OCI-LY1 (cell line): Measurements from ENCODE around the gene COX14.

ENCODE experiments used
- H2AFZ ChIP-seq: fragments of 200-600 bp; sonication (generic), shearing (Covaris generic); 2 replicates; pipeline ENCODE4 v1.6.0; 2014; ENCODE audit warnings: antibody characterized with exemption, mild to moderate bottlenecking, low read length
- H3F3A ChIP-seq: fragments of 200-600 bp; sonication (generic), shearing (Covaris generic); 2 replicates; pipeline ENCODE4 v1.6.0; 2014; ENCODE audit warnings: mild to moderate bottlenecking, antibody characterized with exemption, low read length, moderate library complexity; ENCODE audit not compliant: insufficient read depth
- H3K27ac ChIP-seq: fragments of 200-600 bp; sonication (generic); 2 replicates; pipeline ENCODE4 v1.5.1; 2014; ENCODE audit warnings: low read length, mixed run types, mild to moderate bottlenecking, low read depth; ENCODE audit not compliant: poor library complexity, severe bottlenecking
- H3K27me3 ChIP-seq: fragments of 200-600 bp; sonication (generic); 2 replicates; pipeline ENCODE4 v1.6.0; 2014; ENCODE audit warnings: antibody characterized with exemption, mild to moderate bottlenecking, low read length, moderate library complexity; ENCODE audit not compliant: insufficient read depth
- H3K36me3 ChIP-seq: fragments of 200-600 bp; sonication (generic); 2 replicates; pipeline ENCODE4 v1.6.1; 2014; ENCODE audit warnings: mild to moderate bottlenecking, antibody characterized with exemption, low read length, moderate library complexity, mixed read lengths; ENCODE audit not compliant: insufficient read depth
- H3K4me1 ChIP-seq: fragments of 200-600 bp; sonication (generic); 2 replicates; pipeline ENCODE4 v1.5.1; 2014; ENCODE audit warnings: mild to moderate bottlenecking, low read length, moderate library complexity; ENCODE audit not compliant: insufficient read depth, severe bottlenecking
- H3K4me2 ChIP-seq: fragments of 200-600 bp; sonication (generic), shearing (Covaris generic); 2 replicates; pipeline ENCODE4 v1.6.1; 2014; ENCODE audit warnings: low read length
- H3K4me3 ChIP-seq: fragments of 200-600 bp; sonication (generic); 2 replicates; pipeline ENCODE4 v1.5.1; 2014; ENCODE audit warnings: low read length, low read depth, mild to moderate bottlenecking, mixed read lengths; ENCODE audit not compliant: poor library complexity, severe bottlenecking
- H3K79me2 ChIP-seq: fragments of 200-600 bp; shearing (Covaris generic); 2 replicates; pipeline ENCODE4 v1.6.1; 2016; ENCODE audit warnings: mixed run types, low read length, mixed read lengths; ENCODE audit not compliant: insufficient read depth
- H3K9ac ChIP-seq: fragments of 200-600 bp; sonication (generic), shearing (Covaris generic); 2 replicates; pipeline ENCODE4 v1.6.1; 2014; ENCODE audit warnings: mild to moderate bottlenecking, low read length, mixed read lengths
- H3K9me2 ChIP-seq: fragments of 200-600 bp; sonication (generic), shearing (Covaris generic); 2 replicates; pipeline ENCODE4 v1.6.1; 2014; ENCODE audit warnings: low read depth, mild to moderate bottlenecking, low read length, mixed read lengths
- H3K9me3 ChIP-seq: fragments of 200-600 bp; shearing (Covaris generic); 2 replicates; pipeline ENCODE4 v1.6.1; 2014; ENCODE audit warnings: low read length, mixed read lengths
- H4K20me1 ChIP-seq: fragments of 200-600 bp; sonication (generic), shearing (Covaris generic); 2 replicates; pipeline ENCODE4 v1.6.0; 2016; ENCODE audit warnings: mild to moderate bottlenecking, low read length; ENCODE audit not compliant: insufficient read depth
- CTCF ChIP-seq: fragments of 200-600 bp; sonication (generic), shearing (Covaris generic); IDR thresholded peaks from 2 replicates; pipeline ENCODE4 v1.5.1; 2017; ENCODE audit warnings: mild to moderate bottlenecking, antibody characterized with exemption, low read length, moderate library complexity, mixed read lengths
- EZH2 ChIP-seq: fragments of 200-600 bp; sonication (generic), shearing (Covaris generic); IDR thresholded peaks from 2 replicates; pipeline ENCODE4 v1.8.0; 2017; ENCODE audit warnings: borderline replicate concordance, mixed run types, mild to moderate bottlenecking, antibody characterized with exemption, low read length, moderate library complexity, mixed read lengths

The COX14 gene

DNA sequence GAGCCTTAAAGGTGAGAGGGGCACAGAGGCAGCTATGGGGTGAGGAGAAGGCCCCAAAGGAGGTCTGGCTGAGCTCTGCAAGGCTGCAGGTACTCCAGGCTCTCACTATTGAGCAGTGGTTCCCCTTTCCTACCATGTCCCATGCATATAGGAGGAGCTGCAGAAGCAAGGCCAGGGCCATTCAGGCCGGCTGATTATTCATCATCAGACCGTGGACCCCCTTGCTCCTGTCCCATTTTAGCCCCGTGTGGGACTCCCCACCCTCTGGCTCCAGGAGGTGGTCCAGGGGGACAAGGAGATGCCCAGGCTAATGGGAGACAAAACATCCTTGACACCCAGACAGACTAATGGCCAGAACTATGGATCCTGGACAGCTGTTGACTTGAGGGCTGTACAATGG, 5.1 kb upstream of the COX14 start:
- H3K4me3 ChIP-seq = no peak overlapping the region
- H3K9ac ChIP-seq = no peak overlapping the region
- no peaks in the 10 kb centered on the region for H3K9me3 ChIP-seq
- peaks cover 2% of the 10 kb centered on the region; the same call in 1 of the 2 replicates for H3K36me3 ChIP-seq
- H4K20me1 ChIP-seq = no peaks in the 10 kb centered on the region
- H2AFZ ChIP-seq = no peak overlapping the region
- no peak overlapping the region for H3K4me2 ChIP-seq
- no peak overlapping the region for H3K27ac ChIP-seq
- H3K9me2 ChIP-seq = no peaks in the 10 kb centered on the region
- H3K4me1 ChIP-seq = peaks cover 21% of the 10 kb centered on the region
- no peaks in the 10 kb centered on the region for H3K79me2 ChIP-seq
- no peak for TF ChIP-seq EZH2
- no peak for TF ChIP-seq CTCF
- H3K27me3 ChIP-seq = no peaks in the 10 kb centered on the region
- H3F3A ChIP-seq = no peaks in the 10 kb centered on the region

- Histone ChIP-seq H3K27me3 (no peaks in the 10 kb centered on the region), H2AFZ (no peak overlapping the region), H3F3A (no peaks in the 10 kb centered on the region), H3K36me3 (no peaks in the 10 kb centered on the region), H3K4me3 (no peak overlapping the region), H3K9me2 (no peaks in the 10 kb centered on the region), H3K9ac (no peak overlapping the region), H3K4me2 (no peak overlapping the region), H3K9me3 (no peaks in the 10 kb centered on the region), H3K27ac (no peak overlapping the region), H3K4me1 (peaks cover 21% of the 10 kb centered on the region), H3K79me2 (peaks cover 1% of the 10 kb centered on the region; the same call in 1 of the 2 replicates), H4K20me1 (no peaks in the 10 kb centered on the region)
- TF ChIP-seq EZH2 = no peak
- TF ChIP-seq CTCF = no peak
These were observed 4.4 kb upstream of the COX14 start for GRCh38 chr12:50107416-50108268.

- H3K4me3 ChIP-seq = no peak overlapping the region
- H3K4me2 ChIP-seq = no peak overlapping the region
- H3F3A ChIP-seq = no peaks in the 10 kb centered on the region
- H3K9ac ChIP-seq = no peak overlapping the region
- H2AFZ ChIP-seq = no peak overlapping the region
- TF ChIP-seq EZH2 (no peak), CTCF (no peak)
- H3K27ac ChIP-seq = no peak overlapping the region
- no peaks in the 10 kb centered on the region for H4K20me1 ChIP-seq
- H3K27me3 ChIP-seq = no peaks in the 10 kb centered on the region
- peaks cover 26% of the 10 kb centered on the region for H3K4me1 ChIP-seq
- no peaks in the 10 kb centered on the region for H3K9me2 ChIP-seq
- no peaks in the 10 kb centered on the region for H3K9me3 ChIP-seq
- H3K36me3 ChIP-seq = no peaks in the 10 kb centered on the region
- peaks cover 15% of the 10 kb centered on the region for H3K79me2 ChIP-seq
These were observed 2.7 kb upstream of the COX14 start for GRCh38 chr12:50109319-50109718.
